Stimulated activated memory B cell treated with anti-CD40 and anti-IgM and Interleukin-4, amounts not matched to agents 10 μg/mL and 1 μg/mL and 100 μg/mL, for 72 hours (primary cell): ENCODE data around the gene VASH1.

Experiments
- ATAC-seq: fragments of 150-1000 bp; cut with Tn5 transposase; 2 replicates; pipeline ENCODE4 v1.10.0; 2021
- H3K27ac Mint-ChIP-seq: one replicate; pipeline ENCODE4 v1.8.0; 2022; ENCODE audit warnings: mild to moderate bottlenecking, mixed read lengths
- H3K27me3 Mint-ChIP-seq: one replicate; pipeline ENCODE4 v1.8.0; 2022; ENCODE audit warnings: mixed read lengths
- H3K36me3 Mint-ChIP-seq: one replicate; pipeline ENCODE4 v1.8.0; 2022; ENCODE audit warnings: mixed read lengths
- H3K4me1 Mint-ChIP-seq: one replicate; pipeline ENCODE4 v1.8.0; 2022; ENCODE audit warnings: mixed read lengths
- H3K4me3 Mint-ChIP-seq: one replicate; pipeline ENCODE4 v1.8.0; 2022; ENCODE audit warnings: mild to moderate bottlenecking, moderate library complexity, mixed read lengths
- H3K9me3 Mint-ChIP-seq: one replicate; pipeline ENCODE4 v1.8.0; 2022; ENCODE audit warnings: mixed read lengths

VASH1 gene

DNA sequence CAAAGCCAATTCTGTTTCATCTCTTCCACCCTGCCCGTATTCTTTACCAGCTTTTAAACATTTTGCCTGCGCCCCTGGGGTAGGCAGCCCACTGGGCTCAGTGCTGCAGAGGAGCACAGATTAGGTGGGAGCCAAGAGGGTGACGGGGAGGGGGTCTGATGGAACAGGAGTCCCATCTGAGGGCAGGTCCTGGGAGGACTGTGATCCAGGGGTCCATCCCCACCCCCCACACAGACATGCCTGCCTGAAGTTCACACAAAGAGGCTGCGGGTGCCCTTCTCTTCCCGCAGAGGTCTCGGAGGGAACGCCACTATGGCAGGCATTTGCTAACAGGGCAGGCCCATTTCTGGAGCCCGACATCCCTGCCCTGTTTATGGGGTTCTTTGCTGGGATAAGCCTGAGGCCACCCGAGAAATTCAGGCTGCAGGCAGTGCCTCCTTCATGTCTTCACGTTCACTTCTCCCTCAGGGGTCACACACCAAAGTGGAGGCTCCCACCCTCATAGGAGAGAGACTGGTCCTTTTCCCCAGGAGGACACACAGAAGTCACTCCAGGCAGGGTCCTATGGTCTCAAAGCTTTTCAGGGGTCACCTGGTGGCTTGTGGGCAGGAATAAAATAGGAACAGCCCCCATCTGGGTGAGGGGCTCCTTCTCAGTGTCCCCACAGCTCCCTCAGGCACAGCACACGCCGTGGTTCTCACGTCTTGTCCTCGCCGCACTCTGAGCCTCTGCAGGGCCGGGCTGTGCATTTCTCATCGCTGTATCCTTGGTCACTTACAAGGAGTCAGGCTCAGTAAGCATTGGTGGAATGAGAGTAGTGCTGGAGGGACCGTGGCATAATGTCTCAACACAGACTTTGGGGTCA lies 12.9 kb downstream of the VASH1 start:
- ATAC-seq = no peak
- H3K4me1 Mint-ChIP-seq = peaks cover 16% of the 10 kb centered on the region
- no peaks in the 10 kb centered on the region for H3K36me3 Mint-ChIP-seq
- H3K9me3 Mint-ChIP-seq = no peaks in the 10 kb centered on the region
- peaks cover 50% of the 10 kb centered on the region for H3K27me3 Mint-ChIP-seq
- H3K27ac Mint-ChIP-seq = no peak overlapping the region
- H3K4me3 Mint-ChIP-seq = no peak overlapping the region

DNA sequence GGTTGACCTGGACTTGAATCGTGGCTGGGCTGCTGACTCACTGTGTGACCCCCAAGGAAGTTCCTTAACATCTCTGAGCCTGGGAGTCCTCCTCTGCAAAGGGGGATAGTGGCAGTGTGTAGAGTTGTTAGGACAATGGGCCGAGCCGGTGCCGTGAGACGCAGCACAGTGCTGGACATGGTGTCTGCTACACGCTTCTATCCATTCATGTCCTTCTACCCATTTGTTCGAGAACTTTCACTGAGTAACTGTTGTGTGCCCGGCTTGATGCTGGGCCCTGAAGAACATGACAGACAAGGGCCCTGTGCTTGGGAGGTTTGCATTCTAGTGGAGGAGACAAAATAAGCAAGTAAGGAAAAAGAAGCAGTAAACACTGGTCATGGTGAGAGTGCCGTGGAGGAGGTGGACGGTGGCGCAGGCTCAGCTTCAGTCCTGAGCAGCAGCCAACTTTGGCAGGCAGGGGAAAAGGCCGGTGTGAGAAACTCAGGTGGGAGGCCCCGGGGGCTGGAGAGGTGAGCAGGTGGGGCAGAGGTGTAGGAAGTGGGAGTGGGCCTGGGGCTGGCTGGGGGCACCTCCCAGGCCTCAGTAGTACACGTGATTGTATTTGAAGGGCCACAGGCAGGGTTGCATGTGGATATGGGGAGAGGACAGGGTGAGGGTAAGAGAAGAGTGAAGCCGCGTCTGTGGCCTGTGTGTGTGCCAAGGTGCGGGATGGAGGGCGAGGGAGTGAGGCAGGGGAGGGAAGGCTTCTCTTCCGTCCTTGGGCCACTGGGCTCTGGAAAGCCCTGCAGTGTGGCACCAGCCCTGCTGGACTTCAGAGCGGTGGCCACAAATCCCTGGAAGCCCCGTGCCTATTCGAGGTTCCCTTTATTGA lies 13.8 kb downstream of the VASH1 start:
- ATAC-seq = no peak
- H3K36me3 Mint-ChIP-seq = peaks cover 6% of the 10 kb centered on the region
- H3K27me3 Mint-ChIP-seq = peaks cover 46% of the 10 kb centered on the region

DNA sequence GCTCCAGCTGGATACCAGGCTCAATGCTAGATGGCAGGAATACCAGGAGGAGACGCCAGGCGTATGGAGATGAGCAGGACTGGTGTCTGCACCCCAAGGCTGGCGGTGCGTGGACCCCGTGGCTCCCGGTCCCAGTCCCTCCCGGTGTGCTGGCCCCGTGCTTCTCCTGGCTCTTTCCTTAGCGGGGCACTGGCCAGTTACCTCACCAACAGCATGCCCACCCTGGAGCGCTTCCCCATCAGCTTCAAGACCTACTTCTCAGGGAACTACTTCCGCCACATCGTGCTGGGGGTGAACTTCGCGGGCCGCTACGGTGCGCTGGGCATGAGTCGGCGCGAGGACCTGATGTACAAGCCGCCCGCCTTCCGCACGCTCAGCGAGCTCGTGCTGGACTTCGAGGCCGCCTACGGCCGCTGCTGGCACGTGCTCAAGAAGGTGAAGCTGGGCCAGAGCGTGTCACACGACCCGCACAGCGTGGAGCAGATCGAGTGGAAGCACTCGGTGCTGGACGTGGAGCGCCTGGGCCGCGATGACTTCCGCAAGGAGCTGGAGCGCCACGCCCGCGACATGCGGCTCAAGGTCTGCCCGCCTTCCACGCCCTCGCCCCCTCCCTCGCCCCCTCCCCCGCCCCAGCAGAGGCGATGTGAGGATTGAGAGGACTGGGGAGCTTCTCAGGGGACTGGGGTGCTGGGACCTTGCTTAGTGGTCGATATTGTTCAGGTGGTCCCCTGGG lies 14.6 kb downstream of the VASH1 start:
- Mint-ChIP-seq H3K4me1 (peaks cover 16% of the 10 kb centered on the region), H3K27me3 (peaks cover 39% of the 10 kb centered on the region), H3K36me3 (peaks cover 12% of the 10 kb centered on the region), H3K4me3 (no peak overlapping the region), H3K27ac (no peak overlapping the region), H3K9me3 (no peaks in the 10 kb centered on the region)
- ATAC-seq = no peak

More for the DNA sequence above, 13.8 kb downstream of the VASH1 start:
- peaks cover 16% of the 10 kb centered on the region for H3K4me1 Mint-ChIP-seq
- no peak overlapping the region for H3K4me3 Mint-ChIP-seq
- H3K9me3 Mint-ChIP-seq = no peaks in the 10 kb centered on the region
- H3K27ac Mint-ChIP-seq = no peak overlapping the region

DNA sequence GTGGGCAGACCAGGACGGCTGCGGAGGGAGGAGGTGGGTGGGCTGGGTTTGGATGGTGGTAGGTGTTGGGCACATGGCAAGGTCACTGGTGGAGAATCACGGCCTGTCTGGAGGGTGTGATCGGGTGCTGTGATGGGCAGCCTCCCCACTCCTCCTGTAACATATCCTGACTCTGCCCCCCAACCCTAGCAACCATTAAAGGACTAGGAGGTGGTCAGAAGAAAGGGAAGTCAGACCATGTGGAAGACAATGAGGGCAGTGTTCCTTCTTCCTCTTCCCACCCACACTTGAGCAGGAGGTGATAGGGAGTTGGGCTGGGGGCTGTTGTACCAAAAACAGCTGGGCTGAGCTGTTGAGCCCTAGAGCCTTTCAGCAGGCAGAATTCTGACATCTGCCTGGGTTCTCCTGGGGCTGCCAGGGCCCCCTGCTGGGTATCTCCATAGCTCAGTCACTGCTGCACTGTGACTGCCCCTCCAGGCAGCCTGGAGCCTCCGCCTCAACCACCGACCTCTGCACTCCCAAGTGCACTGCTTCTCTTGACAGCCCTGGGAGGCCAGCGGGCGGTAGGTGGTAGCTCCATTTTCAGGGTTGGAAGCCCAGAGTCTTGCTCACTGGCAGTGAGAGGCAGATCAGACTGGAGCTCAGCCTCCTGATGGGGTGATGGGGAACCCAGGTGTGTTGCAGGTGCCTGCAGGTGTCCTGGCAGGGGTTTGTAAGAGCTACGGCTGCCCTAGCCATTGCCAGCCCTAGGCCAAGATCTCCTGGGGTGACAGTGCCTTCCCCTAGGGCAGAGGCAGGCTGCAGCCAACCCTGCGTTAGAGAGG lies 15.4 kb downstream of the VASH1 start:
- Mint-ChIP-seq H3K4me3 (no peak overlapping the region), H3K27me3 (peaks cover 31% of the 10 kb centered on the region), H3K4me1 (peaks cover 11% of the 10 kb centered on the region), H3K9me3 (no peaks in the 10 kb centered on the region), H3K36me3 (peaks cover 12% of the 10 kb centered on the region), H3K27ac (no peak overlapping the region)
- no peak for ATAC-seq

DNA sequence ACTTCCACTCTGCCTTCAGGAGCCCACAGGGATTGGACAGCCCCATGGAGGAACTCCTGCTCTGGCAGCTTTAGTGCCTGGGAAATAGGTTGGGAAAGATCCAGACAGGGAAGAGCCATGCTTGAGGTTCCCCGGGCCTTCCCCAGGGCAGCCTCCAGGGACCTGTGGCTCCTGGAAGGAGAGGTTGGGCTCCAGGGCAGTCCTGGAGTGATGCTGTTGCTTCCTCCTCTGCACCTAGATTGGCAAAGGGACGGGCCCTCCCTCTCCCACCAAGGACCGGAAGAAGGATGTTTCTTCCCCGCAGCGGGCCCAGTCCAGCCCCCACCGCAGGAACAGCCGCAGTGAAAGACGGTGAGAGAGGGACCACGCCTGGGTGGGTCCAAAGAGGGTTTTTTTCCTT lies 16.5 kb downstream of the VASH1 start:
- Mint-ChIP-seq H3K4me1 (peaks cover 4% of the 10 kb centered on the region), H3K36me3 (peaks cover 17% of the 10 kb centered on the region), H3K9me3 (no peaks in the 10 kb centered on the region), H3K27ac (no peak overlapping the region), H3K4me3 (no peak overlapping the region), H3K27me3 (peaks cover 20% of the 10 kb centered on the region)
- no peak for ATAC-seq

DNA sequence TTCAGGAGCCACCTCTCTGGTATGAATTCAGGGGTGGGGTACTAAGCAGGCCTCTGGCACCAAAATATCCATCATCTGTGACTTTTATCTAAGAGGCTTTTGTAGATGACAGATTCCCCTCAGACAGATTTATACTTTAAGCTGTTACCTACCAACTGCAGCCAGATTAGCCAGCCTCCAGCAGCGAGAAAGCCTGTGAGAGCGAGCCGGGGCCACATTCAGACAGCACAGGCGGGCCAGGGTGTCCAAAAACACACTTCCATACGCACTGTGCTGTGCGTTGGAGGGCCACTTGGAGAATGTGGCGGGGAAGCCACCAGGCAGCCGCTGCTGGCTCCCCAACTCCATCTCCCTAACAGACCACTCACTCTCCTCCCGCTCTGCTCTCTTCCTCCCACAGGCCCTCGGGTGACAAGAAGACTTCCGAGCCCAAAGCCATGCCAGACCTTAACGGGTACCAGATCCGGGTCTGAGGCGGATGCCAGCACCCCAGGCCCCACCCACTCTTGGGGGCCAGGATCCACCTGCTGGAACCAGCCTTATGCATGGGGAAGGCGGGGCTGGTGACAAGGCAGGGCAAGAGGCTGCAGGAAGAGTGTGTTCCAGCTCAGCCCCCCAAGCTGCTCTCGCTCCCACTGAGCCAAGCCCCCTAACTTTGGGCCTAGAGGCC lies 17.4 kb downstream of the VASH1 start:
- peaks cover 26% of the 10 kb centered on the region for H3K36me3 Mint-ChIP-seq
- H3K4me3 Mint-ChIP-seq = no peak overlapping the region
- no peaks in the 10 kb centered on the region for H3K9me3 Mint-ChIP-seq
- no peak for ATAC-seq
- no peak overlapping the region for H3K27ac Mint-ChIP-seq
- no peaks in the 10 kb centered on the region for H3K4me1 Mint-ChIP-seq
- H3K27me3 Mint-ChIP-seq = peaks cover 15% of the 10 kb centered on the region

DNA sequence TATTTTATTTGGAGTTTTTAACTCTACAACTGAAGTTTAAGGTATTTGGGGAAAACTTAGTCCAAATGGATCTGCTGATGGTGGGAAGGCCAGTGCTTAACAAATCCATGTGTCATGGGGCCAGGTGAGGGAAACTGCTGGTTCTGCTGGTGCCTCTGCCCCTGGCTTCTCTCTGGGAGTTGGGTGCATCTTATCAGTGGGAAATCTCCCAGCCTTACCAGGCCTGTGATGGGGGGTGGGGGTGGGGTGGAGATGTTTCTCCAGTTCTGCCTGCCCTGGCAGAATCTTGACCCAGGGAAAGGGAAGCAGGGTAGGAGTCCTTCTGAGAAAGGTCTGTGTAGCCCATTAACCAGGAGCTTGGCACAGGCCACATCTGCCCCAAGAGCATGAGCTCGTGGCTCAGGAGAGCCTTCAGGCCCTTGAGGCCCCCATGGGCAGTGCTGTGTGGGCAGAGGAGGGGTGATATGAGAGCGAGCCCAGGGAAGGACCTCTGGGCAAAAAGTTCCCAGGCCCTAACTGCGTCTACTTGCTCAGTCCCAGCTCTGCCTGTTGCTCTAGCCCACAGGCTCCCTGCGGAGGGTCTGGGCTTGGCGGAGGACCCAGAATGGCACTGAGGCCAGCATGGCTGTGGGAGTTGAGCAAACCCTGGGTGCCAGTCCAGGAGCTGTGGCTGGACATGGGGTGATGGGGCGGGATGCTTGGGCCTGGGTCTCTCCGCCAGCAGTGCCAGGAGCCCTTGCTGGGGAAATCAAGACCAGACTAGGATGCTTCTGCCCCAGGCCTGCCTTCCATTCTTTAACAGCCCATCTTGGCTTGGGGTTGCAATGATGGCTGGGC lies 18.2 kb downstream of the VASH1 start:
- Mint-ChIP-seq H3K36me3 (peaks cover 30% of the 10 kb centered on the region), H3K4me3 (no peak overlapping the region), H3K4me1 (no peaks in the 10 kb centered on the region), H3K27ac (no peak overlapping the region), H3K27me3 (peaks cover 10% of the 10 kb centered on the region), H3K9me3 (no peaks in the 10 kb centered on the region)
- no peak for ATAC-seq

DNA sequence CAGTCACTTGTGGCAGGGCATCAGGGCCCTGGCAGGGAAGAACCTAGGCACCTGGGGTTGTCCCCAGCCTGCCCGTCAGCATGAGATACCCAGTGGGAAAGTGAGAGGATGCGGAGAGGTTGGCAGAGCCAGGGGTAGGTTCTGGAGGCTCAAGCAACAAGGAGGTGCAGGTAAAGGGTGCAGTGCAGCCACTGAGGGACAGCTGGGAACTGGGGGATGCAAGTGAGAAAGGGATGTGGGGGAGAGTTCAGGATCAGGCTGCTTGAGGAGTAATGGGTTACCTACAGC lies 18.7 kb downstream of the VASH1 start:
- Mint-ChIP-seq H3K9me3 (no peaks in the 10 kb centered on the region), H3K27ac (no peak overlapping the region), H3K27me3 (peaks cover 6% of the 10 kb centered on the region), H3K4me1 (no peaks in the 10 kb centered on the region), H3K36me3 (peaks cover 36% of the 10 kb centered on the region), H3K4me3 (no peak overlapping the region)
- ATAC-seq = no peak

DNA sequence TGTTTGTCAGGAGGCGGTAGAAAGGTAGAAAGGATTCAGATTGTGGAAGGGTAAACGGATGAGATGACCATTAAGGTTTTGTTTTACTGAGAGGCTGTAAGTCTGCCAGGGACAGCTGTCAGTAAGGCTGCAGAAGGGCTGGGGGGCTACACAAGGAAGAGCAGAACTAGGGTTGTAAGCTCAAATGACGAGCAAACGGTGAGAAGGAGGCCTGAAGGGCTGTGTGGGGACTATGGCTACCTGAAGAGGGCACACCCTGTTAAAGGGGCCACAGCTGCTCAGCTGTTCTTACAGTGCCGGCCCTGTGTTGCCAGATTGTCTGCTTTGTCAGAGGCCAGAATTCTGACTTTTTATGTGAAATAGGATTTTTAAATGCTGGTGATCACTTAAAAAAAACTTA lies 19.1 kb downstream of the VASH1 start:
- no peak for ATAC-seq
- no peak overlapping the region for H3K27ac Mint-ChIP-seq
- H3K4me3 Mint-ChIP-seq = no peak overlapping the region
- peaks cover 37% of the 10 kb centered on the region for H3K36me3 Mint-ChIP-seq
- peaks cover 2% of the 10 kb centered on the region for H3K27me3 Mint-ChIP-seq
- H3K9me3 Mint-ChIP-seq = no peaks in the 10 kb centered on the region
- no peaks in the 10 kb centered on the region for H3K4me1 Mint-ChIP-seq

DNA sequence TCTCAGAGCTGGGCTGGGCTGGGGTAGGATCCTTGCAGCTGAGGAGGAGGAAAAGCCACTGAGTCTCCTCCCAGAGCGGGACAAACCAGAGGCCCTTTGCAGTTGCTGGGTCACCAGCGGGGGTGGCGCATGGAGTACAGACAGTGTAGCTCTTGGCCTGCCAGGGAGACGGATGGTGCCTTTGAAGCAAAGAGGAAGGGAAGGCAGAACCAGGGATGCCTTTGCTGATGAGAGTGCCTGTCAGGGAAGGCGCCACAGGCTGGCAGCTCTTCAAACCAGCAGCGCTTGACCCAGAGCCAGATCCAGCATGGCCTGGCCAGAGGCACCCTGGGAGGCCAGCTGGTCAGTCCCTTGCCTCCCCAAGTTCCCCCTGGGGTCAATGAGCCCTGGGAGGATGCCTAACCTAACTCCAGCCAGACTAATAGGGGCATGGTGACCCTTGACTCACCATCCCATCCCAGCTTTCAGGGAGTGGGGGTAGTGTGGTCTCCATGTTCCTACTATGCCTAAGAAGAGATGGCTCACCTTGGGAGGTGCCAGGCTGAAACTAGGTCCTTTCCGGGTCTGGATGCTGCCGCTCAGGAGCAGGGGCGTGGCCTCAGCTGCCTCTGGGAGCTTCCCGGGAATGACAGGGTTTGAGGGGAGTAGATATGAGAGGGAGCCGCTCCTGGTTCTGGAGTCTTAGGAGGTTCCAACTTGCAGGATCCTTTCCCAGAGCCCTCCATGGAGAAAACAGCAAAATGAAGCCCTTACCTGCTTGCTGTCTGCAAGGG lies 19.8 kb downstream of the VASH1 start:
- Mint-ChIP-seq H3K27ac (no peak overlapping the region), H3K36me3 (peaks cover 40% of the 10 kb centered on the region), H3K4me3 (no peak overlapping the region)

DNA sequence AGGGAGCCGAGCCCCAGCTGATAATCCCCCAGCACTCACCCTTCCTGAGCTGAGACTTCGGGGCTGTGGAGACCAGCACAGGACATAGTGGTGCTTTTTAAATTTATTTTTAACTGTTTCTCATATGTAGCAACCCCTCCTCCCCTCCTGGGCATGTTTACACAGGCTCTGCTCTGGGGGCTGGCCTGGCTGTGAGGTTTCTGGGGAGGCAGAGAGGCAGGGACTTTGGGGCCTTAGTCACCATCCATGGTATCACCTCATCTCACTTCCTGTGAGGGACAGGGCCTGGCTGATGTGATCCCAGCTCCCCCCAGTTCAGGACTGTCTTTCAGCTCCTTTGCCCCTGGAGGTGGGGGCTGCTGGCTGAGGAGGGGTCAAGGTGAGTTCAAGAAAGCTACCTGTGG lies 20.4 kb downstream of the VASH1 start:
- no peak for ATAC-seq
- peaks cover 46% of the 10 kb centered on the region for H3K36me3 Mint-ChIP-seq
- H3K27ac Mint-ChIP-seq = no peak overlapping the region
- H3K27me3 Mint-ChIP-seq = no peaks in the 10 kb centered on the region
- no peak overlapping the region for H3K4me3 Mint-ChIP-seq
- H3K4me1 Mint-ChIP-seq = no peaks in the 10 kb centered on the region
- H3K9me3 Mint-ChIP-seq = no peaks in the 10 kb centered on the region

More for the DNA sequence above, 19.8 kb downstream of the VASH1 start:
- H3K27me3 Mint-ChIP-seq = no peaks in the 10 kb centered on the region
- ATAC-seq = no peak
- no peaks in the 10 kb centered on the region for H3K4me1 Mint-ChIP-seq
- H3K9me3 Mint-ChIP-seq = no peaks in the 10 kb centered on the region

DNA sequence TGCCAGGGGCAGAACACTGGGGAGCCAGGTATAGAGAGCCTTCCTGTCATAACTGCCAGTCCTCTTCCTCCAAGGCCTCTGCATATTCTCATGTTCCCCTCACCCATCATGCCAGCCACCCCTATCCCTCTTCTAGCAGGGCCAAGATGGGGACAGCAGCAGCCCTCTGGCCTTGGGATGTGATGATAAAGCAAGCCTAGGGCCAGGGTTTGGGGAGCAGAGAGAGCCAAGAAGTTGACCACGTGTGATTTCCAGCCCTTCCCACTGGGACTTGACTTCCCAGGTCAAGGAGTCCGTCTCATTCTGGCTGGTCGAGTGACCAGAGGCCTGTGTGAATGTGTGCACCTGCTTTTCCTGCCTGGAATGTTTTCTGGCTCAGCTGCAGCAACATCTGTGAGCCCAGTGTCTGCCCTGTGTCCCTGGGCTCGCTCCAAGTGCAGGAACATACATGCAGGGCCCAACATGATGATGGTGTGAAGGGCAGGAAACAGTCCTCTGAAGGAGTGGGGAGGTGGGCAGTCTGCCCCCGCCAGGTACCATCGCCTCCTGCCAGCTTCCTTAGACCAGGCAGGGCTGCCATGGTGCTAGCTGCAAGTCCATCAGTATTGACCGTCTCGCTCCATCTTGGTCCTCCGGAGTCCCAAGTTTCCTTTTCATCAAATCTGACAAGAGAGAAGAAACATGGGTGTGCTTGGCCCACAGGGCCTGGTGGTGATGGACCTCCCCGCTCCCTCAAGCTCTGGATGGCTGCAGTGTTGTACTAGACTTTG lies 21.0 kb downstream of the VASH1 start:
- no peaks in the 10 kb centered on the region for H3K4me1 Mint-ChIP-seq
- no peak for ATAC-seq
- H3K27ac Mint-ChIP-seq = no peak overlapping the region
- peaks cover 53% of the 10 kb centered on the region for H3K36me3 Mint-ChIP-seq
- H3K27me3 Mint-ChIP-seq = no peaks in the 10 kb centered on the region
- no peak overlapping the region for H3K4me3 Mint-ChIP-seq
- no peaks in the 10 kb centered on the region for H3K9me3 Mint-ChIP-seq
